HPDE6-E6E7 (cell line): ENCODE results near the gene TKTL1.
"Not testable (repeated sequence)": the region's sequence is repeated elsewhere in the genome, so short reads cannot be mapped to it uniquely, and the experiment has no call there.

Source experiments
- DNase-seq: peaks from one replicate; pipeline ENCODE4 v3.0.0; 2011; ENCODE audit warnings: missing footprints; ENCODE audit errors: extremely low spot score

TKTL1 gene, protein sequence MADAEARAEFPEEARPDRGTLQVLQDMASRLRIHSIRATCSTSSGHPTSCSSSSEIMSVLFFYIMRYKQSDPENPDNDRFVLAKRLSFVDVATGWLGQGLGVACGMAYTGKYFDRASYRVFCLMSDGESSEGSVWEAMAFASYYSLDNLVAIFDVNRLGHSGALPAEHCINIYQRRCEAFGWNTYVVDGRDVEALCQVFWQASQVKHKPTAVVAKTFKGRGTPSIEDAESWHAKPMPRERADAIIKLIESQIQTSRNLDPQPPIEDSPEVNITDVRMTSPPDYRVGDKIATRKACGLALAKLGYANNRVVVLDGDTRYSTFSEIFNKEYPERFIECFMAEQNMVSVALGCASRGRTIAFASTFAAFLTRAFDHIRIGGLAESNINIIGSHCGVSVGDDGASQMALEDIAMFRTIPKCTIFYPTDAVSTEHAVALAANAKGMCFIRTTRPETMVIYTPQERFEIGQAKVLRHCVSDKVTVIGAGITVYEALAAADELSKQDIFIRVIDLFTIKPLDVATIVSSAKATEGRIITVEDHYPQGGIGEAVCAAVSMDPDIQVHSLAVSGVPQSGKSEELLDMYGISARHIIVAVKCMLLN

DNA sequence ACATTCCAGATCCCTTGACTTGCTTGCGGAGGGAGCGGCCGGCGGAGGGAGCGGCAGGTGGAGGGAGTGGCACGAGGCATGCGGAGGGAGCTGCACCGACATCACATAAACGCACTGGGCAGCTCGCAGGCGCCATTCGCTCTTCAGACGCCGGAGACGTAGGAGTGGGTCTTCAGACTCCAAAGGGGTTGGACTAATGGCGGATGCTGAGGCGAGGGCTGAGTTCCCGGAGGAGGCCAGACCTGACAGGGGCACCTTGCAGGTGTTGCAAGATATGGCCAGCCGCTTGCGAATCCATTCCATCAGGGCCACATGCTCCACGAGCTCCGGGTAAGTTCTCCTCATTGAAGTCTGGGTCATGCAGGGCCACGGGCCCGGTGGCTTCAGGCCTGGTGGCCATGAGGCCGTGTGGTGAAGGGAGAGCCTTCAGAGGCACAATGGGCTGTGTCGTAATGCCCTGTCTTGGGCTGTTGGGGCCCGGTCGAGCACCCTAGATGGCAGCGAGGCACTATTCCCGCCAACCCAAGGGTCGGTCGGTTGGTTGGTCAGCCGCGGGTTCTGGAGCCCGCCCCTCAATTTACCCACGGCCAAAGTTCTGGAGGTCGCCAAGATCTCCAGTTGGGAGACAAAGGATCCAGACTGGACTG, at the start of gene TKTL1:
Gene TKTL1, plus strand, starts transcription at position 132 of the 647 bp plus-strand sequence. Its CDS starts 65 bp downstream, at position 197.
- DNase-seq = no peak

DNA sequence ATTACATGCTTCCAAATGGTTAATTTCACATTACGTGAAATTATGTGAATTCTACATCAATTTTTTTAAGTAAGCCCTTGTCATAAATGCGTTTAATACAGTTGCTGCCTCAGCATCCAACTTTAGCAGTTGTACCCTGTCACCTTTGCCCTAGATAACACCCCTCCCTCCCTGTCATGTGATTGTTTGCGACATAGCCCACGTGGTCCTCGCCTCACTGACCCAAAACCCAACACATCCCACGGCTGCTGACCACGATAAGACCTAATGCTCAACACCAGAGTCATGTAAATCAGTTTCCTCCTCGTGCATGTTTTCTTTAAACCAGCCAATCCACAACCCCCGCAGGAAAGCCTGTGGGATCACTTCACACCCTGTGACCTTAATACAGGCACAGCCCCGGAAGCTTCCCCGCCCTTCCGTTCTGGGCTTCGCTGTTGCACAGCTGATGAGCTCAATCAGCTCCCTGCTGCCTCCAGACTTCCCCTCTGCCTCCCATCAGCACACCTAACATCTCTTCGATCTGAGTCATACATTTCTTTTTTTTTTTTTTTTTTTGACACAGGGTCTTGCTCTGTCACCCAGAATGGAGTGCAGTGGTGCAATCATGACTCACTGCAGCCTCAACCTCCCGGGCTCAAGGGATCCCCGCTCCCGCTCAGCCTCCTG, 48.1 kb upstream of the TKTL1 start:
- DNase-seq = not testable (repeated sequence)

- not testable (repeated sequence) for DNase-seq
These were observed 47.5 kb upstream of the TKTL1 start for GRCh38 chrX:154248076-154248475.

GRCh38 chrX:154257282-154257681, 38.3 kb upstream of the TKTL1 start, which contains the start of gene OPN1MW3:
Gene OPN1MW3 (plus strand): TSS chrX:154257582. CDS start chrX:154257620, 38 bp downstream.
- DNase-seq = not testable (repeated sequence)

DNA sequence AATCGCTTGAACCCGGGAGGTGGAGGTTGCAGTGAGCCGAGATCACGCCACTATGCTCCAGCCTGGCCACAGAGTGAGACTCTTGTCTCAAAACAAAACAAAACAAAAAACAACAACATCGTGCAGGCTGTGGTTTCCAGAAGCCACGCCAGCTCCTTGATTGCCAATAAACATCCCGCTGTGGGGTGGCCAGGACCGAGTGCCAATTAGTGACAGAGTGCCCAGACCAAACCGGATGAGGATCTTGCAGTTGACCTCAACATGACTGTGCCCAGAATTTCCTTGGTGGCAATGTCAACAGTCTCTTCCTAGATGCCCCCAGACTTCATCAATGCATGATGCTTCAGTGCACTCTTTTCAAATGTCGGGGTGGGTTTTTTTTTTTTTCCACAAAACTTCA, 36.9 kb upstream of the TKTL1 start:
- DNase-seq = not testable (repeated sequence)

DNA sequence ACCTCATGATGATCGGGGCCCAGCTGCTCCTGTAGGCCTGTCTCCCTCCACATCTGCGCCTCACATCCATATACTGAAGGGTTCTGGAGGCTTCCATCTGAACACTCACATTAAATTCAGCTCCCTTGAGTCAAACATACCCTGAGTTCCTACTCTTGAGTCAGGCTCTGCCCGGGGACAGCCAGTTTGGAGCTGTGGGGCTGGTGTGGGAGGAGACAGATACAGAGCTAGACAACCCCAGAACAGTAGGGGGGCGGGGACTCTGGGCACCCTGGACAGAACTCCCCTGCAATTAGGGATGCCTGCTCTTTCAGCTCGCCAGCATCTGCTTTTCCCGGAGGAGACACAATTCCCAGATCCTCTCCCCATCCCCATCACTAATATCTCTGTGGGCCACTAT, 32.5 kb upstream of the TKTL1 start:
- DNase-seq = not testable (repeated sequence)

DNA sequence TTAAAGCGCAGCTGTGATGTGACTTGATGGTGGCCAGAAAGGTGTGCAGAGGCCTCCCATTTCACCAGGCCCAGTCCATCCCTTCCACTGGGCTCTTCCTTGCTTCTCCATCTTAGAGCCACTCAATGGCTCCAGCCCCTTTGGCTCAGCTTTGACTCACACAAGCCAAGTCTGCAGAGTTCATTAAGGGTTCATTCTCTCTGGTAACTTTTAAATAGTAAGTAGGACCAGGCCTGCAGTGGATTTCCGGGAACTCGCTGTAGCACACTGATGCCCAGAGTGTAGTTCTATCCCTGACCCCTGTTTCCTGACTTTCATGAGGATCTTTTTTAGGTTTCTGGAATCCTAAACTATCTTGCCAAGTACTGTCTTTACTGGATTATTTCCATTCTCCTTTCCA, 26.4 kb upstream of the TKTL1 start:
- not testable (repeated sequence) for DNase-seq

DNA sequence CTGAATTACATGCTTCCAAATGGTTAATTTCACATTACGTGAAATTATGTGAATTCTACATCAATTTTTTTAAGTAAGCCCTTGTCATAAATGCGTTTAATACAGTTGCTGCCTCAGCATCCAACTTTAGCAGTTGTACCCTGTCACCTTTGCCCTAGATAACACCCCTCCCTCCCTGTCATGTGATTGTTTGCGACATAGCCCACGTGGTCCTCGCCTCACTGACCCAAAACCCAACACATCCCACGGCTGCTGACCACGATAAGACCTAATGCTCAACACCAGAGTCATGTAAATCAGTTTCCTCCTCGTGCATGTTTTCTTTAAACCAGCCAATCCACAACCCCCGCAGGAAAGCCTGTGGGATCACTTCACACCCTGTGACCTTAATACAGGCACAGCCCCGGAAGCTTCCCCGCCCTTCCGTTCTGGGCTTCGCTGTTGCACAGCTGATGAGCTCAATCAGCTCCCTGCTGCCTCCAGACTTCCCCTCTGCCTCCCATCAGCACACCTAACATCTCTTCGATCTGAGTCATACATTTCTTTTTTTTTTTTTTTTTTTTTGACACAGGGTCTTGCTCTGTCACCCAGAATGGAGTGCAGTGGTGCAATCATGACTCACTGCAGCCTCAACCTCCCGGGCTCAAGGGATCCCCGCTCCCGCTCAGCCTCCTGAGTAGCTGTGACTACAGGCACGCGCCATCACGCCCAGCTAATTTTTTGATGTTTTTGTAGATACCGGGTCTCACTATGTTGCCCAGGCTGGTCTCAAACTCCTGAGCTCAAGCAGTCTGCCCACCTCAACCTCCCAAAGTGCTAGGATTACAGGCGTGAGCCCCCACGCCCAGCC, 10.9 kb upstream of the TKTL1 start:
- DNase-seq = not testable (repeated sequence)

DNA sequence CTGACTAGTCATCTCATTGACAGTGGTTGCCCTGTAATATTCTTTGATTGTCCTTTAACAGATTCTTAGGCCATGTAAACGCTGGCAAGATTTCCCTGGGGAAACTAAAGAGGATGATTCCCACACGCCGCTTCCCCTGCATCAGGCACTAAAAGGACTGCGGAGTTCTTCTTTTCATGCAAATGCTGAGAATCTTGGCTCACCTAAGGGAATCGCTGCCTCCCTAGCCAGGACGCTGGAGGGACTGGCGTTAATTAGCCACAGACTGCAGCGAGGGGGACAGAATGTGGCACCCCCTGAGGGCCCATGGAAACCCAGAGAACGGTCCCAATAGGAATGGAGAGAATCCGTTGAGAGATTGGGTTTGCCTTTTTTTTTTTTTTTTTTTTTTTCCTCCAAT, 9.2 kb upstream of the TKTL1 start:
- DNase-seq = not testable (repeated sequence)

DNA sequence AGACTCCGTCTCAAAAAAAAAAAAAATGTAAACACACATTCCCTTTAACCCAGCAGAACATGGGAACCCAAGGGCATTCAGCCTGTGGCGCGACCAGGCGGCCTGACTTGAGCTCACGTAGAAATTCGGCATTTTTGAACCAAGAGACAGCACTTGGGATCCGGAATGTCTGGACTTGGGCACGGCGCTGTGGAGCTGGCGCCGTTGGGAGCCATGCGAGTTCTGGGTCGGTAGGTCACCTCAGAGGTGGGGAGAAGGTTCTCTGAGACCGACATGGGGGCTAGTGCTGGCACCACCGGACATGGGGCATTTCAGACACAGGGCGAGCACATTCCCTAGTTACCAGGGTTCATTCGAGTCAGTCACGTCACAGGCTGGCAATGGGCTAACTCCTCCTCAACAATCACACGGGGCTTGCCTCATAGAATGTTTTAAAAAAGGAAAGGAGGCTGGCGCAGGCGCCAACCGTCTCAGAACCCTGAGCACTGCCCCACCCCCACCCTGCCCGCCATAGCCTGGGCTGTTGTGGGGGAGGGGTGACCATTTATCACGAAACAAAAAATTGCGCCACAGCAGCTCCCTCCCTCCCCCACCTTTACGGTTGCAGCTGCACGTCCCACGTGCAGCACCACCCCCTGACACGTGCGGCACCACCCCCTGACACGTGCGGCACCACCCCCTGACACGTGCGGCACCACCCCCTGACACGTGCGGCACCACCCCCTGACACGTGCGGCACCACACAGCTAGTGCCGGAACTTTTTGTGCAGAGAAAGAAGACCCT, 612 bp upstream of the TKTL1 start, which contains the start of gene TEX28:
Gene TEX28, minus strand, starts transcription at position 334 of the 784 bp plus-strand sequence. CDS start 3,007 bp downstream, outside the sequence.
- DNase-seq = no peak

- DNase-seq = no peak
These were observed 1.1 kb downstream of the TKTL1 start for GRCh38 chrX:154296731-154297130.

GRCh38 chrX:154298312-154298711, 2.7 kb downstream of the TKTL1 start:
- no peak for DNase-seq

- no peak for DNase-seq
These were observed 5.2 kb downstream of the TKTL1 start for GRCh38 chrX:154300816-154301215.

DNA sequence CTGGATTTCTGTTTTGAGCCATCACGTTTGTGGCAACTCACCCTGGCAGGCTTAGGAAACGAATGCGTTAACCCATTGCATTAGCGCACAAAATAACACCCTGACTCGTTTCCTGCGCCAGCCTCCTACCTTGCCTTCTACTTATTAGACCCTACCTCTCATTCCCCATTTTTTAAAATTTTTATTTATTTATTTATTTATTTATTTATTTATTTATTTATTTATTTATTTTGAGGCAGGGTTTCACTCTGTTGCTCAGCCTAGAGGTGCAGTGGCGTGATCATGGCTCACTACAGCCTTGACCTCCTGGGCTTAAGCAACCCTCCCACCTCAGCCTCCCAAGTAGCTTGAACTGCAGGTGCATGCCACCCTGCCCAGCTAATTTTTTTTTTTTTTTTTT, 7.4 kb downstream of the TKTL1 start:
- DNase-seq = not testable (repeated sequence)

DNA sequence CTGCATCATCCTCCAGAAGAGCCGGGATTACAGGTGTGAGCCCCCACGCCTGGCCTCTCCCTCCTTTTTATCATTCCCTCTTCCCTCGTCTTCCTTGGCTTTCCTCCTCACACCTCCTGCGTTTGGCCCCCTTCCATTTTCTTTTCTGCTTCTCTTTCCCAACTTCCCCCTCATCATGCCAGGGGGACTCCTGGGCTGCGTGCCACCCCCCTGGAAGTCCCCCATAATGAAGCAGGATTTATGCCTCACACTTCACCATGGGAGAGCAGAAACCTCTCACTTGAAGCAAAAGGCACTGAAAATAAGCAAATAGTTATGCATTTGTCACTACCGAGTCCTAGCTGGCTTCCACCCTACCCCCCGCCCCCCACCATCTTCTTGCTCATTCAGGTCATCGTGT, 7.9 kb downstream of the TKTL1 start:
- no peak for DNase-seq

DNA sequence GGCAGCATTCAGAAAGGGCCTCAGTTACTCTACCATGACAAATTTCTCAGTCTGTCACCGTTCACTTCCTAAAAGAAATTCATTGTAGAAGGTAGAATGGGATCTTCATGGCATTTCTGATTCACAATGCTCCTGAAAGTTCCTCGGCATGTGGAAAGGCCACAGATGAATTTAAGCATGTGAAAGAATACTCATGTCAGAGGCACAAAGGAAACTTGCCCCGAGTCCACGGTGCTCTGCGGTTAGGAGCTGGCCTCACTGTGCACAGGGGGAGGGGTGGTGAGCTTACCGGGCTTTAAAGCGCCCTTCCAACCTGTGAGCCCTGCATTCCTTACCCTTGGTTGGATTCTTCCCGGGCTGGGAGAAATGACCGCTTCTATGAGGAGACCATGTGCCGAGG, 9.3 kb downstream of the TKTL1 start:
- no peak for DNase-seq

DNA sequence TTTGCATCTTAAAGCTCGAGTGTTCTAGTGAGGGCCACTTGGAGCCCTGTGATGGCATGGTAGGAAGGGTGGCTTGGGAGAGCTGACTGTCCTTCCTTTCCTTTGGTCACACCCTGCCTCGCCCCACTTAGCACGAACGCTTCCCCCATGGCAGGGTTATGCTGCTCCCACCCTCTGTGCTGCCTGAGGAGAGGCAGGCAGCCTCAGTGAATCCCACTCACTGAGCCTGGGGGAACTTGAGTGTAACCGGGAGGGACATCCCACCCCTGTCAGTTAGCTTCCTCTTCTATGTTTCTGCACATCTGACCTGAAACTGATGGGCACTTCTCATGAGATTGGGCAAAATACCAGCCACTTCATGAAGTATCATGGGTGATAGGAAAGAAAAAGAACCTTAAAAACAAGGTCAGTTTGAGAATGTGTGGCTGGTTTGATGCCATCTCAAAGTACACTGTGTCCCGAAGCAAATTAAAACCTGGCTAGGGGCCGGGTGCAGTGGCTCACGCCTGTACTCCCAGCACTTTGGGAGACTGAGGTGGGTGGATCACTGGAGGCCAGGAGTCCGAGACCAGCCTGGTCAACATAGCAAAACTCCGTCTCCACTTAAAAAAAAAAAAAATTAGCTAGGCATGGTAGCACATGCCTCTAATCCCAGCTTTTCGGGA, 10.1 kb downstream of the TKTL1 start:
- DNase-seq = no peak

DNA sequence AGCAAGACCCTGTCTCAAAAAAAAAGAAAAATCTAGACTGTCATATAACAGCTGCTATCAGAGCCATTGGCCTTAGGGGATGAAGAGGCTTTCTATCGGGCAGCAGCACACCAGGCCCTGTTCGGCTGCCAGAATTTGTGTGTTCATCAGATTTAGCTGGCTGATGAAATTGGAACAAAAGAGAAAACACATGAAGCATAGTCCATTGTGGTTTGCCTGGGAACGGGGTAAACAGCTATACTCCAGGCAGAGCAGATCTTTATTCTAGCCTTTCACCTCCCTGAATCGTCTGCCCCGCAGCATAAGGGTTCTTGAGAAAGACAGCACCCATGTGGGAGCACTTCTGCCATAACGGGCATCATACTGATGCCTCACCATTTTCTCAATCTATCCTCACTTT, 11.6 kb downstream of the TKTL1 start:
- DNase-seq = no peak

DNA sequence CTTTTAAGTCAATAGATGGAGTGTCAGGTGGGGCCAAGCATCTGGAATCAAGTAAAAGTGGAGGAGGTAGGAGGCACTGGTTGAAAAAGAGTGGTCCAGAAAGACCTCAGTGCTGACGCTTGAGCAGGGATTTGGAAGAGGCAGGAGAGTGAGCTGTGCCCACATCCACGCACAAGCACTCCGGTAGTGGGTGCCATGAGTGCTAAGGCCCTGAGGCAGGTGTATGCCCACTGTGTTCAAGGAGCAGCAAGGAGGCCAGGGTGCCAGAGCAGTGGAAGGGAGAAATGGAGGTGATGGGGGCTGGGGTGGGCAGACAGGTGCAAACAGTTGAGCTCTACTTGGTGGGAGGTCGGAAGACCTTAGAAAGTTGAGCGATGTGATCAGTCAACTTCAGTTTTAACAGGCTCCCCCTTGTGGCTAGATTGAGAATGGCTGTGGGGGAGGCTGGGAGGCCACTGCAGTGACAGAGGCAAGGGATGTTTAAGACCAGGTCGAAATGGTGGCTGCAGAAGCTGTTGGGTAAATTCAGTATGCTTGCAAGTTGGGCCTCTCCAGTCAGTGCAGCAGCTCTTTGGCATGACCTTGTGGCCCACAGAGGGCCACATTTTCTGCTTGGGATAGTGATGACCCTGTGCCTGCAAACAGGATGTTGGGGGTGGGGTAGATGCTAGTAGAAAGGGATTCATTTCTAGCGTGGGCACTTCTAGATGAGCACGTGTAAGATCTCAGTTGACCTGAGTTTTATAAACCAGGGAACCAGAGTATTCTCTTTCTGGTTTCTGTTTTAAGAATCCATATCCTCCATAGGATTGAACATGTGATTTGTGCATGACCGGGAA, 12.7 kb downstream of the TKTL1 start:
- peak; percentile 36 for DNase-seq
